IMR-90 (cell line): Measurements from ENCODE around the gene RHBDL1. TPM values are rescaled to one million over a fixed set of nuclear protein-coding genes. Genes with fewer than 3 reads are reported as not detected.

Experiments
- ATAC-seq: fragments of 200-7000 bp; cut with Tn5 transposase; 2 replicates; pipeline ENCODE4 v1.9.1; 2020; ENCODE audit warnings: low read depth, mild to moderate bottlenecking, moderate library complexity
- BruUV-seq: library from RNA; stranded (reverse); fragments of 400-500 nt; replicated peaks from 2 replicates; lab custom pipeline; 2021; lab: Mats Ljungman, UMichigan
- CTCF ChIA-PET: fragments of 300-600 bp; formaldehyde crosslinking; extraction: SDS; loops from one replicate; lab custom pipeline; 2021; ENCODE audit warnings: antibody characterized with exemption; lab: Yijun Ruan, JAX
- POLR2A ChIA-PET: fragments of 300-600 bp; sonication (Branson Sonifier 250); formaldehyde crosslinking; loops from one replicate; lab custom pipeline; 2022; ENCODE audit warnings: antibody characterized with exemption; ENCODE audit not compliant: unreplicated experiment; lab: Charles Lee
- DNase-seq: peaks from one replicate; pipeline ENCODE4 v3.0.0; 2013
- H2AFZ ChIP-seq: replicated peaks from 2 replicates; pipeline ENCODE3; 2013; ENCODE audit warnings: low read length, mild to moderate bottlenecking; ENCODE audit not compliant: poor library complexity
- H2AK5ac ChIP-seq: 2 replicates; pipeline ENCODE4 v1.6.1; 2013; ENCODE audit warnings: low read depth, low read length, inconsistent platforms
- H2AK9ac ChIP-seq: replicated peaks from 2 replicates; pipeline ENCODE3; 2013; ENCODE audit warnings: mild to moderate bottlenecking, low read depth, low read length, moderate library complexity; ENCODE audit not compliant: poor library complexity
- H2BK120ac ChIP-seq: 2 replicates; pipeline ENCODE4 v1.6.1; 2013; ENCODE audit warnings: low read depth, low read length, inconsistent platforms
- H2BK15ac ChIP-seq: 3 replicates; pipeline ENCODE4 v1.6.1; 2013; ENCODE audit warnings: low read depth, low read length, inconsistent platforms
- H2BK20ac ChIP-seq: 2 replicates; pipeline ENCODE4 v1.6.1; 2013; ENCODE audit warnings: low read depth, mild to moderate bottlenecking, inconsistent platforms, low read length, moderate library complexity
- H2BK5ac ChIP-seq: 2 replicates; pipeline ENCODE4 v1.6.1; 2013; ENCODE audit warnings: mild to moderate bottlenecking, low read depth, low read length, inconsistent platforms; ENCODE audit not compliant: poor library complexity, severe bottlenecking
- H3K14ac ChIP-seq: replicated peaks from 2 replicates; pipeline ENCODE4 v1.6.1; 2013; ENCODE audit warnings: low read depth, low read length, inconsistent platforms
- H3K18ac ChIP-seq: 2 replicates; pipeline ENCODE4 v1.6.1; 2013; ENCODE audit warnings: low read depth, low read length, control low read depth
- H3K23ac ChIP-seq: 2 replicates; pipeline ENCODE4 v1.6.1; 2013; ENCODE audit warnings: low read depth, low read length, inconsistent platforms
- H3K27ac ChIP-seq: 2 replicates; pipeline ENCODE4 v1.5.1; 2013; ENCODE audit warnings: mild to moderate bottlenecking, control low read depth, low read length; ENCODE audit not compliant: insufficient read depth
- H3K27me3 ChIP-seq: 2 replicates; pipeline ENCODE4 v1.6.1; 2013; ENCODE audit warnings: low read length; ENCODE audit not compliant: control insufficient read depth, insufficient read depth
- H3K36me3 ChIP-seq: 2 replicates; pipeline ENCODE4 v1.6.1; 2013; ENCODE audit warnings: low read length, mixed read lengths; ENCODE audit not compliant: control insufficient read depth, insufficient read depth
- H3K4ac ChIP-seq: 2 replicates; pipeline ENCODE4 v1.6.1; 2013; ENCODE audit warnings: low read depth, low read length, inconsistent platforms
- H3K4me1 ChIP-seq: 2 replicates; pipeline ENCODE4 v1.6.1; 2013; ENCODE audit warnings: low read length, mixed read lengths; ENCODE audit not compliant: control insufficient read depth, insufficient read depth
- H3K4me2 ChIP-seq: 2 replicates; pipeline ENCODE4 v1.6.1; 2013; ENCODE audit warnings: low read depth, mild to moderate bottlenecking, control low read depth, low read length, moderate library complexity
- H3K4me3 ChIP-seq: 2 replicates; pipeline ENCODE4 v1.5.1; 2013; ENCODE audit warnings: low read depth, mild to moderate bottlenecking, control low read depth, low read length, moderate library complexity; ENCODE audit not compliant: insufficient read depth
- H3K56ac ChIP-seq: 2 replicates; pipeline ENCODE4 v1.6.1; 2013; ENCODE audit warnings: low read length, inconsistent platforms; ENCODE audit not compliant: insufficient read depth; ENCODE audit errors: extremely low read depth
- H3K79me1 ChIP-seq, 2 experiments: 2 replicates each; pipeline ENCODE4 v1.6.1; 2013; ENCODE audit warnings: low read length in 2 of 2, inconsistent platforms in 1 of 2, low read depth in 1 of 2
- H3K9ac ChIP-seq: 2 replicates; pipeline ENCODE4 v1.6.1; 2013; ENCODE audit warnings: low read depth, low read length, control low read depth
- H3K9me1 ChIP-seq: 2 replicates; pipeline ENCODE4 v1.6.1; 2013; ENCODE audit warnings: low read length, inconsistent platforms; ENCODE audit not compliant: insufficient read depth
- H3K9me3 ChIP-seq: 2 replicates; pipeline ENCODE4 v1.6.1; 2013; ENCODE audit warnings: low read length; ENCODE audit not compliant: control insufficient read depth, insufficient read depth
- H4K20me1 ChIP-seq: 2 replicates; pipeline ENCODE4 v1.6.1; 2013; ENCODE audit warnings: low read length, inconsistent platforms; ENCODE audit not compliant: insufficient read depth
- H4K5ac ChIP-seq: 2 replicates; pipeline ENCODE4 v1.6.1; 2013; ENCODE audit warnings: mild to moderate bottlenecking, low read depth, low read length, control low read depth
- H4K8ac ChIP-seq, 2 experiments: 2 replicates each; pipeline ENCODE4 v1.6.1; 2013; ENCODE audit warnings: low read depth in 2 of 2, low read length in 2 of 2, control low read depth in 1 of 2, inconsistent platforms in 1 of 2
- H4K91ac ChIP-seq: 2 replicates; pipeline ENCODE4 v1.6.1; 2013; ENCODE audit warnings: low read depth, low read length, inconsistent platforms; ENCODE audit not compliant: insufficient read depth
- SMC3 ChIP-seq: fragments of 150-350 bp; IDR thresholded peaks from 2 replicates; pipeline ENCODE4 v1.6.1; 2016; ENCODE audit warnings: low read depth, mild to moderate bottlenecking, antibody characterized with exemption, low read length, moderate library complexity
- WGBS, 2 experiments: methylation state at CpG; one replicate each; pipeline versions ENCODE4 v1.1.5 to v1.1.7; 2013; ENCODE audit warnings: missing lambda C conversion rate in 2 of 2; ENCODE audit not compliant: insufficient read length in 1 of 2; ENCODE audit errors: extremely low coverage in 2 of 2; 5-methylcytosine and 5-hydroxymethylcytosine counted together
- dilution Hi-C: fragments of 300-500 bp; cut with HindIII; formaldehyde crosslinking; loops from one replicate; pipeline ENCODE4 v1.14.3; 2018; ENCODE audit warnings: low sequenced_read_pairs; ENCODE audit not compliant: unreplicated experiment
- in situ Hi-C: fragments of 300-500 bp; cut with MboI; formaldehyde crosslinking; loops from 3 replicates; pipeline ENCODE4 v1.14.3; 2019; ENCODE audit warnings: low sequenced_read_pairs, inconsistent platforms, mixed read lengths
- intact Hi-C: fragments of 100-400 bp; cut with micrococcal nuclease; formaldehyde crosslinking; loops from 2 replicates; pipeline ENCODE4 v1.10.0; 2022
- polyA plus RNA-seq, 3 experiments: library from polyadenylated mRNA; depleted of rRNA; stranded (reverse); fragments of >200 nt; gene quantifications; 2 replicates each; pipeline ENCODE4 v1.2.3, GENCODE V29; 2012; ENCODE audit warnings: low replicate concordance in 1 of 3
- total RNA-seq: library from RNA; depleted of rRNA; stranded (reverse); fragments of >200 nt; gene quantifications from 2 replicates; pipeline ENCODE4 v1.2.3, GENCODE V29; 2012

The RHBDL1 gene
- total and polyA plus RNA-seq, 2 of the 4 experiments (the other 2 are of a cell fraction): 0.72 to 4.1 TPM

- Histone ChIP-seq H4K20me1 (peaks cover 40% of the 10 kb centered on the region), H3K23ac (no peak overlapping the region), H3K18ac (no peak overlapping the region), H3K27ac (no peak overlapping the region), H3K36me3 (peaks cover 29% of the 10 kb centered on the region), H4K8ac (no peak overlapping the region), H3K4me2 (no peak overlapping the region), H4K5ac (no peak overlapping the region), H3K9me3 (no peaks in the 10 kb centered on the region), H3K4ac (no peak overlapping the region), H3K14ac (no peak overlapping the region), H3K9me1 (peaks cover 15% of the 10 kb centered on the region), H2AK9ac (no peak overlapping the region), H3K79me1 (peaks cover 9 to 35% of the 10 kb centered on the region in 2 experiments; a peak in 3 of 4 replicates), H3K4me3 (no peak overlapping the region), H3K9ac (no peak overlapping the region), H3K4me1 (peaks cover 20% of the 10 kb centered on the region), H4K91ac (no peak overlapping the region), H2AFZ (no peak overlapping the region), H2BK120ac (no peak overlapping the region), H2BK5ac (no peak overlapping the region), H3K27me3 (no peaks in the 10 kb centered on the region), H3K56ac (no peak overlapping the region), H2BK20ac (no peak overlapping the region), H2BK15ac (no peak overlapping the region), H2AK5ac (no peak overlapping the region)
- DNase-seq (no peak), ATAC-seq (no peak)
- intact Hi-C loops (no loop called here), in situ Hi-C loops (no loop called here), dilution Hi-C loops (no loop called here)
- no peak for TF ChIP-seq SMC3
- CTCF ChIA-PET: no interaction called here
- 72% methylated on average over 20 of the region's 57 CpGs; no CpG with 5 or more reads in 1 of the 2 experiments for WGBS, 2 experiments
- POLR2A ChIA-PET: no interaction called here
- no TSS peak for BruUV-seq
Observed at GRCh38 chr16:677316-678190, 2.1 kb downstream of the RHBDL1 start.
